NCI-H1417 treated with DMSO at 0.1 percent for 48 hours (cell line): ENCODE data around the gene GFRA1.

Experiments
- DNase-seq: peaks from one replicate; lab custom pipeline; 2025; lab: John Stamatoyannopoulos, UW

GFRA1 gene

DNA sequence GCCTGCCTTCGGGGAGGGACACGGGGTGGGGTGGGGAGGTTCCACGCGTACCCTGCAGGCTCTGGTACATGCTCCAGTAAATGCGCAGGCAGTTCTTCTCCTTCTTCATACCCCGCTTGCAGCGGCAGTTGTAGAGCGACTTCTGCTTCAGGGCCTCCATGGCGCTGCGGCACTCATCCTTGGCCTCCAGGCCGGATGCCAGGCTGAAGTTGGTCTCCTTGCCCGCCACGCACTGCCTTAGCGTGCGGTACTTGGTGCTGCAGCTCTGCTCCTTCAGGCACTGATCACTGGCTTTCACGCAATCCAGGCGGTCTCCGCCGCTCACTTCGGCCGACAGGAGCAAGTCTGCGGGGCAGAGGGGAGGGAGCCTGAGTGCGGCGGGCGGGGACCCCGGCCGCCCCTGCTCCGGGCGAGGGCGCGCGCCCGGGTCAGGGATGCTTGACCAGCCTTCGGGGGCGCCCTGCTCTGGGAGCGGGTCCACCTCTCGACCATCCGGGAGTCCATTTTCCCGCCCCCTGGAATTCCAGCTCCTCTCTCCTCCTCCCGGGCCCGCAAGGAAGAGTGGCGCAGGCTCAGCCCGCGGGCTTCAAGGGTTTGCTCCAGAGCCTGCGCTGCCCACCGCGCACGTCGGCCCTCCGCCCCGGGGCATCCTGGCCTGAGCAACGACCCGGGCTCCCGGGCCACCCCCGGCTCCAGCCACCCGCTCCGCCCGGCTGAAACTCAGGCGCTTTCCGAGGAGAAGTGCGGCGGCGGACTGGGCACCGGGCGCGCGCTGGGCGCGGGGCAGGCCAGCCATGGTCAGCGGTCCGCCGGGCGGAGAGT lies 2.0 kb downstream of the GFRA1 start:
- no peak for DNase-seq

DNA sequence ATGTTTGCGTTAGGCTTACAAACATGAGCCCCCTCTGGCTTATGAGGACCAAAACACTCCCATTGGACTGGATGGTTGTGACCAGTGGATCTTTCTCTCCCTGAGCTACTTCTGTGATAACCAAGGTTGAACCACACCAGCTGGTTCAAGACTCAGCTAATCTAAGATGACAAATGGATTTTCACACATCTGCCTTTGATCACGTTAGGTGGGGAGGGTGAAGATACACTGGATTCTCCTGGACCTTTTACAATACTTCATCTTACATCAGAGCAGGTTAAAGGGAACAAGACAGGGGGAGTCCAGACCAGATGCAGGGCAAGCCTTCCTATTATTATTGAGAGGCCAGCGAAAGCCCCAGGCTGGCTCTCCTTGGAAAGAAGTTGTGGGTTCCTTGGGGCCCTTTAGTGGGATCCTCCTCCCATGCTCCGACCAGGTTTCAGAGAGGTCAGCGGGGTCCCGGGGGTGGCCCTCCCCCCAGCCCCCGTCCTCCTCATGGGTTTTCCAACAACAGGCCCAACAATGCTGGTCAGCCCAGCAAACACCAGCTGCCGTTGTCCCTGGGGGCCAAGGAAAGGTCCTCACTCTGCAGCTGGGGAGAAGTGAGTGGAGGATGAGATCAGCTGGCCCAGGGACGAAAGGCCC lies 2.8 kb downstream of the GFRA1 start:
- DNase-seq: no peak

DNA sequence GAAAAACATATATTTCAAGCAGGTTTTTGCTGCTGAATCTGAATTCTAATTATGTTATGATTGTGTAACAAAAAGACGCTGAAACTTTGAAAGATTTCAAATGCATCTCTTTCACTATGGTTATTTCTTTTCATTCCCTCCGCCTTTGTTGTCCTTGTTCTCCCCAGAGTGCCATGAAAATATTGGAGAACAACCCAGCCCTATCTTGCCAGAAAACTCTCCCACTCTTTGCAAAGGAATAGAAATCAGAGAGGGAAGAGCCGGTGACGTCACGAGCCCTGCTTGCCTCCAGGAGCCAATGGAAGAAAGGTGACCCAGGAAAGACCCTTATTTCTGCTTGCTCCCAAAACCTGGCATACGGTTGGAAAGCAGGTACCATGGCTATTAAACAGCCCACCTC lies 3.4 kb downstream of the GFRA1 start:
- no peak for DNase-seq

DNA sequence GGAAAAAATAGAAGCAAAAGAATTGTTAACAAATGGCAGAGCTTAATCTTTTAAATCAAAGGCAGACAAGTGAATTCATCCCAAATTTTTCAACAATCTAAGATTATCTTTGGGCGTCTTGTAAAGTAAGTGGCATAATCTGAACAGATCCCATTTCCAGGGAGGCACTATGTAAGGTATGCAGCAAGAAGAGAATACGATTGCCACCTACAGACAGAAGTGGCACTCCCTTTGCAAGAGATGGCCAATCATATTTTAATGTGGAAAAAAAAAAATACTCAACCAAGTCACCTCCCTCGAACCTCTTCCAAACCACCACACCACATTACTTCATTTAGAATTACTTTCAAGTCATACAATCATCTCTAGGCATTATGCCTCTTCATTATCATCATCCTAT lies 4.0 kb downstream of the GFRA1 start:
- DNase-seq: no peak

DNA sequence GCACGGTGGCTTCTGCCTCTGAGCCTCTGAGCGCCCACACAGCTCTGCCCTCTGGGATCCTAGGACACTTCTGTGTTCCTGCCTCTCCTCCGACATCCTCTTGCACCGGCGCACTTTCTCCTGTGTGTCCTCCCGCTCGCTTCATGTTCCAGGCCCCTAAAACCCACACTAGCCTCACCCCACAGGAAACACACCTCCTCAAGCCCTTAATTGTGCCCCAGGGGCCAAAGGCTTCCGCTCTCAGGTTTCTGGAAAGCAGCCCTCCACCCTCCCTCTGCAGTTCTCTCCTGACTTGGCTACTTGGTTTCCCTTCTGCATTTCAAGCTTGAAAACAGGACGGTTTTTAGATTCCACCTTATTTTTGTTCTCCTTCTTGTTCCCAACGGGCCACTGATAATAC lies 7.3 kb downstream of the GFRA1 start:
- no peak for DNase-seq

DNA sequence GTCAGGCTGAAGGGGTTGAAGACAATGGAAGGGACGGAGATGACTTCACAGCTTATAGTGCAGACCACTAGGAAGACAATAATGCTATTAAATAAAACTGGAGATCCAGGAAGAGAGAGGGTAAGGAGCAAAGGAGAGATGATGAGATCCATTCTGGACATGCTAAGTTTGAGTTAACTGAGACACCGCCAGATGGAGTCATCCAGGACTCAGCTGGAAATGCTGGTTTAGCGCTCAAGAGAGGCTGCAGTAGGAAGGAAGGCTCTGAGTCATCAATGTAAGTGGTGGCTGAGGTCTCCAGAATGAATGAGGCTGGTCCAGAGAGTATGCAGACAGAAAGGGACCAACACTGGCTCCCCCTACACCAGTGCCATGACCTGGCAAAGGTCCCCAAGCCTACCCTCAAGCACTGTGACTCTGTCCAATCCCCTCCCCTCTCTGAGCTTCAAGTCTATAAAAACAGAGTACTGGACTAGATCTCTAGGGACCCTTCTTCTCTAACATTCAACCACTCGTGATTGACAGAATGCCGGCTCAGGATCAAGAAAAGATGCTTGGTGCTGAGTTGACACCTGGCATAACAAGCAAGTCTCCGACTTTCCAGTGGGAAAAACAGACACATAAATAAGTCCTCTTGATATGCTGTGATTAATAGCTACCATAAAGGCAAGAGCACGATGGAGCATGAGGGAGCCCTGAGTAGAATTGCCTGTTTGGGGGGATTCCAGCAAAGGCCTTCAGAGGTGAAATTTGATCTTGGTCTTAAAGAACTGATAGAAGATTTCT lies 8.9 kb downstream of the GFRA1 start:
- no peak for DNase-seq

DNA sequence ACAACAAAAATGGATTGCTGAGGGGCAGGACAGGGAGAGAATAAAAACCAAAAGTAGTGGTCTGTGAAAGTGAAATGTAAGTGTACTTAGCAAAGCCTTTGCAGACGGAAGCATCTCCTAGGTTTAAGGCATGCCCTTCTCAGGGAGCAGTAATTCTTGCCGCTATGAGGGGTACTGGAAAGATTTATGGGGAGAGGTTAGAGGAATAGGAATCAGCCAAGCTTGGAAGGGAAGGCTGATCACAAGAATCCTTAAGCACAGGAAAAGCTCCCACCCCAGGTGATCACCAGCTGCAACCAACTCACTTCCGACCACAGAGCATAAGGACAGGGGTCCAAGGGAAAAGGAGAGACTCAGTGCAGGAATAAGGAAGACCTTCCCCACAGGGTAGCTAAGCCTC lies 10.3 kb downstream of the GFRA1 start:
- no peak for DNase-seq

DNA sequence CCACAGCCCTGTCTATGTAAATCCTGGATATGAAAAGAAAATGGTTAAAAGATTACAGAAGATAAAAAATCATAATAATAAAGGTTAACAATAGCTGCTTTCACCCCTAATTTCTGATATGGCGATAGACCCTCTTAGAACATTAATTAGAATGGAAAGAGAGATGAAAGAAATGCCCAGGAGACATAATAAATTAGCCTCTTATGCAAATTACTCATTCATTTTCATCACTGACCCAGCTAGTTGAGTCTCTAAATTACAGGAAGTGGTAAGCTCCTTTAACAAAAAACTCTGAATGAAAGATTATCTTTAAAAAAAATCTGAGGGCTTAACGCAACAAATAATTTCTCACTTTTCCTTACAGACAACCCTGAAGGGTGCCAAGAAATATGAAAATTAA lies 12.4 kb downstream of the GFRA1 start:
- no peak for DNase-seq

DNA sequence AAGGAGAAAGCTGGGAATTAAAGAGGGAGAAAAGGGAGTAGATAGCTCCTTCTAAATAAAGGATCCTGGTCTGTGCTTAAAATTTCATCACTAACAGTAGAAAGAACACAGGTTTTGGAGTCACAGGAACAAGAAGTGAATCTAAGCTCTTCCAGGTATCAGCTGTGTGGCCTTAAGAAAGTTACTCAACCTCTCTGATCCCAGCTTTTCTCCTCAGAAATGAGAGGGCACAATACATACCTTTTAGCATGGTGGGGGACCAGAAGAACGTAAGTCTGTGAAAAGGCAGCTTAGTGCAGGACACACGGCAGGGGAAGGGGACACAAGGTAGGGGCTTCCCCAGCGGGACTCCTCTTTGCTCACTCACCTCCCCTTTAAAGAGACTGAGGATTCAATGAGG lies 13.4 kb downstream of the GFRA1 start:
- DNase-seq: no peak

DNA sequence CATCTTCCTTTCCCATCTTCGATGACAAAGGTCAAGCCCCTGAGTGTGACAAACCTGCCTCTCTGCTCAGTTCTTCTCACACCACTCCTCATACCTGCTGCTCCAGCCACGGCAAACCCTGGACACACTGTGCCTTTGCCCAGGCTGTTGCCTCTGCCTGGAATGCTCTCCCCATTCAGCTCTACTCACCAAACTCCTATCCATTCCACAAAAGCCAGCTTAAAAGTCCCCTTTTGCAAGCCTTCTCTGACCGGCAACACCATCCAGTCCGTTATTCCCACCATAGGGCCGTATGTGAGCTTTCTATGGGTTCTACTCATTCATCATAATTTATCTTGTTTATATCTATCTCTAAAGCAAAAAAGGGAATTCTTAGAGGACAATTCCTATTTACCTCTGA lies 15.2 kb downstream of the GFRA1 start:
- no peak for DNase-seq

DNA sequence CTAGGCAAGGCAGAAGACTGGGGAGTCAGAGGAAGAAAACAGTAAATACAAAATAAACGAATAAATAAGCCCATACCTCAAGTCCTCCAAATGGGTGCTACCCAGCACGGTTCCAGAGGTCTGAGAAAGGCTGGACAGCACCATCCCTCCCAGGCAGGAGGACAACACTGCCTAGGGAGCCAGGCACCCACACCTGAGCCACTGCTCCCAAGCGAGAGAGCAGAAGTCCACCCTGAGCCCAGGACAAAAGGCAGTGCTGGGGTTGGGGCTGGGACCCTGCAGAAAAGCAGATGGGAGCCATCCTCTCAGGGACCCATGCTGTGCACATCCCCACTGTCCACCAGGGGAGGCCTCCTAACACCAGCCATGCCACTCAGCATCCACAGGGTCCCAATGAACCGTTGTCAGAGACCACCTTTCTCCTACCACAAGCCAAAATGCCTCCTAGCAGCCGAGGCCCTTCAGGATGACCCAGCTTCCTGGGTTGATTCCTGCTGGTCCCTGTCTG lies 16.2 kb downstream of the GFRA1 start:
- DNase-seq: no peak

DNA sequence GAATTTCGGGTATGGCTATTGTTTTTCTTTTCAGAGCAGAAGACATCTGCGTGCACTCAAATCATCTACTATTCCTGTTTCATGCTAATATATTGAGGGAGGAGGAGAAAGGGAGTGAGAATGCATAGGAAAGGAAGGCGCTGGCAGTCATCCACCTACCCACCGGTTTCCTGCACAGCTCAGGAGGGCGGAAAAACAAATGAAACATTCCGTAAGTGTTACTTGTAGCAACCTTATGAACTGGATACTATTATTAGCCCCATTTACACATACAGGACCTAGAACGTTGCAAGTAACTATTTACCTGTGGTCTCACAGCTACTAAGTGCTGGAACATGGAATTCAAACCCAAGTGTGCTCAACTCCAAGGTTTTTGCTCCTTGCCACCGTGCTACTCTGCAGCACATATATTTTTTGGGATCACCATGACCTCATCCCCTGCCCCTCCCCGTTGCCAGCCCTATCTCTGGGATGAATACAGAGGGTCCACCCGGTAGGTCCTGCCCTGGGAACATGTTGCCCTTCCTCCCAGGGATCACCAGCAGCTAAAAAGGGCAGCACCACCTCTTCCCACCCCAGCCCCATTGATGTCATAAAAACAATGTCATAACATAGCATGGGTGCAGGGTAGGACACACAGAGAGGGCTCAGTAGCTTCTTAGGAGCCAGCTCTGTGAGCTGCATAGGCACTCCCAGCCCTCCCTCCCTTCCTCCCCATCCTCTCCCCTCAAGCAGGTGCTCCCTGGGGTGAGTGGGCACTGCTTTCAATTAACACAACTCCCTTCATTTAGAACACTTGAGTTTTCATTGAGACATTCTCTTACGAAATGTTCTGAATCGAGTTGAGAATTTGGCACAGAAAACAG lies 16.9 kb downstream of the GFRA1 start:
- no peak for DNase-seq

DNA sequence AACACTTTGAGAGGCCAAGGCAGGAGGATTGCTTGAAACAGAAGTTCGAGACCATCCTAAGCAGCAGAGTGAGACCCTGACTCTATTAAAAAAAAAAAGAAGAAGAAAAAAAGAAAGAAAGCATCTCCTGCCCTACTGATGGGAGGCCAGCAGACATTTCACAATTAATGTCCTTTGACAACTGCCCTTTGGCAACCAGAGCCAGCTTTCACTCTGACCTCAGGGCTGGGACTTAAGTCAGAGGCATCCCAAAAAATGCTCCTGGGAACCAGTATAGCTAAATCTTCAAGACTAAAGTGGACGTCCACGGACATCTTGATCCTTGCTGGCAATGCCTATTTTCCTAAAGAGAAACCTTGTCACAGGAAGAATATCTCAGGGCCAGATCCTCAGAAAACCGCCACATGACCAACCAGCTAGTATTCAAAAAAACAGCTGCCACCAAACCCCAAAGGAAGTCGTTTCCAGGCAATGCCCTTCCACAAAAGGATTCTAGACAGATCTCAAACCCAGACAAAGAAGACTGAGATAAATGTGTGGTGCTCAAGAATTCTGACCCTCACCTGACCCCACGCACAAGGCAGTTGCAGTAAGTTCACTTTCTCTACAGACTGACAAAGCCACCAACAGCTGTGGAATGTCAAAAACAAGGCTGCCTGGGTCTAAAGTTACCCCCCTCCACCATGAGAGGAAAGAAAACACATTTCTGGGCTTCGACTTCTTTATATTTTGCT lies 18.4 kb downstream of the GFRA1 start:
- DNase-seq: no peak

DNA sequence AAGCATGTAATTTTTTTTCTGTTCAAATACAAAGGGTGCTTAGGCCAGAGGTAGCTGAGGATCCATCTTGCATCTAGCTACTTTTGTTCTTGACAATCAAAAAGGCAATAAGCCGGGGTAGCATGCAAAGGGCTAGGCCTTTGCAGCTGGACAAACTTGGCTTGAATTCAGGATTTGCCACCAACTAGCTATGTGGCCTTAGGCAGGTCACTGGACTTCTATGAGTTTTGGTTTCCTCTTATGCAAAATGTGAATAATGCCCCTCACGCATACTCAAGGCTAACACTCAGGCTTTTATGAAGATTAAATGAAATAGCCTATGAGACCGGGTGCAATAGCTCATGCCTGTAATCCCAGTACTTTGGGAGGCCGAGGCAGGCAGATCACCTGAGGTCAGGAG lies 19.3 kb downstream of the GFRA1 start:
- no peak for DNase-seq

DNA sequence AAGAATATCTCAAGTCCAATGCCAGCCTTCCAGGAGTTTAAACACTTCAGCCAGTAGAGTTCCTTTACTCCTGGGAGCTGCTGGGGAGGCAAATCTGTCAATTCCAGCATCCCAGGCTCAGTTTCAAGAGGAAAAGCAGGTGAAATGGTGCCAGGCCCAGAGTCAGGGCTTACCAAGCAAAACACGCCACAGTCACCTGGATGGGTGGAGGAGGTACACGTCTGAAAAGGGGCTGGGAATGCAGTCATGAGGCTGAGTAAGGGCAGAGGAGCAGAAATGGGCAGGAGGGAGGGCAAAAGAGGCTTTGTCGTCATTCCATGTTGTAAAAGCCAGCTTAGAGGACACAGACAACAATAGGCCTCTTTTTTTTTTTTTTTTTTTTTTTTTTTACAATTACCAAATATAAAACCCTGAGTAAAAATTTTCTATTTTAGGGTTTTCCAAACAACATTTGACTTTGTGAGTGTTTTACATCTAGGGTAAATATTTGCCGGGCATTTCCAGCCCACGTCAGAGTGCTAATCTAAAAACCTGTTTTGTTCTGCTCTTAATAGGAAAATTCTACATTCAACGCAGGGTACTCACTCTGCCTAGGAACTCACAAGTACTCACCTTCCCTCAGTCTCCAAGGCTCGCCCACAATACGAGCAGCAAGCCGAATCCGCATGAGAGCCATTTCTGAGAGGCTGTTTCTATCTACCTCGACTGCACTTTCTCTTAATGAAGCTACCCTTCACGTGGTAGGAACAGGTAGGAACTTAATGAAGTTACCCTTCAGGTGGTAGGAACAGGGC lies 21.2 kb downstream of the GFRA1 start:
- no peak for DNase-seq

DNA sequence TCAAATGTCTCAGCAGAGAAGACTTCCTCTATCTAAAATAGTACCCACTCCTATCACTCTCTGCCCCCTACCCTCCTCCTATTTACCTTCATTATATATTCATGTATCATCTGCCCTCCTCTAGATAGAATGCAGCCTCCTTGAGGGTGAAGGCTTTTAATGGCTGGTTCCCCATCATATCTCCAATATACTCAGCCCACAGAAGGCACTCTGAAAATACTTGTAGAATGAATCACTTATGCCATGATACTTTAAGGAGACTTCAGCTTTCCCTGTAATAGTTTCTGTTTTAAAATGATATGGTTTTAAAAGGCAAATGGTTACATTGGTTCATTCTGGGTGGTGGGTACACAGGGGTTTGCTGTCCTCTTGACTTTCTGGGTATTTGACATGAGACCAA lies 25.3 kb downstream of the GFRA1 start:
- no peak for DNase-seq

DNA sequence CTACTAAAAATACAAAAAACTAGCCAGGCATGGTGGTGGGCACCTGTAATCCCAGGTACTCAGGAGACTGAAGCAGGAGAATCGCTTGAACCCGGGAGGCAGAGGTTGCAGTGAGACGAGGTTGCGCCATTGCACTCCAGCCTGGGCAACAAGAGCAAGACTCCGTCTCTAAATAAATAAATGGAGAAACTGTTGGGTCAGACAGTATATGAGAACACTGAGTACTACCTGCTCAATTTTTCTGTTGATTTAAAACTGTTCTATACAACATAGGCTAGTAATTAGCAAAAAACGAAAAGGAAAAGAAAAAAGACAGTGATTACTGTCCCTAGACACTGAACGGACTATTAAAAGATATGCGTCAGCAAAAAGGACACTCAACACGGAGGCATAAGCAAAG lies 26.7 kb downstream of the GFRA1 start:
- DNase-seq: no peak

DNA sequence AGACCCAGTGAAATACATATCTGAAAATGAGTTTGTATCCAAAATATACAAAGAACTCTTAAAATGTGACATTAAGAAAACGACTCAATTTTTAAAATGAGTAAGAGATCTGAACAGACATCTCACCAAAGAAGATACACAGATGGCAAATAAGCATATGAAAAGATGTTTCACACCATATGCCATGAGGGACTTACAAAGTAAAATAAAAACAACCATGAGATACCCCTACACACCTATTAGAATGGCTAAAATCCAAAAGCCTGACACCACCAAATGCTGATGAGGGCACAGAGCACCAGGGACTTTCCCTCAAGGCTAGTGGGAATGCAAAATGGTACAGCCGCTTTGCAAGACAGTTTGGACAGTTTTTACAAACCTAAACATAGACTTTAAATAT lies 27.9 kb downstream of the GFRA1 start:
- DNase-seq: no peak

DNA sequence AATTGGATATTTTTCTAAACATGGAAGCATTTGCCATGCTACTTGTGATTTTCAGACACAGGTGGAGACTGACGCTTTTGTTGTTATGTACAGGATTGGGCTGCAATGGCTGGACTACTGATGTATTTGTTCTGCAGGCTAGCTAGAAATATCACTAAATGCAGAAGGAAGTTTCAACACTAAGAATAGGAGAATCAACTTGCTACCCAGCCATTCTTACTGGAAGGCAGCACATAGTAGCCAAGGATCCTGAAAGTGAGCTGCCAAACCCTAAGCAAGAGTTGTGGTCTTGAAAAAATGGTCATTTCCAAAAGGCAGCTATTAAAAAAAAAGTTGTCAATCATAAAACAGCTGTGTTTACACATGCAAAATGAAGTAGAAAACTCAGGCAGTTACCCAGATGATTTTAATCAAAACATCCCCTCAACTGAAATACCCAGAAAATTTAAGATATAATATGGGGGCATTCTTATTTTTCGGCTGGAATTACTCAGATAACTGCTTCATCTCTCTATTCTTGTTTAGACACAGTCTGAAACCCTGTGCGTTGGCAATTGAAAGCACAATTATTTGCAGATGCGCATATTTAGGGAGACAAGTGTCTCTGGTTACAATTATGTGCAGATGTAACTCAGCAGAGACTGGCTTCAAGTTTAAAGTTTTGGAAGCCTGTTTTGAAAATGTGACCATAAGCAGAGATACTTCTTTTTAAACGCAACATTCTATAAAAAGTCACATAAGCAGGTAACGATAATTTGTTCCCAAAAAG lies 31.2 kb downstream of the GFRA1 start:
- DNase-seq: no peak

DNA sequence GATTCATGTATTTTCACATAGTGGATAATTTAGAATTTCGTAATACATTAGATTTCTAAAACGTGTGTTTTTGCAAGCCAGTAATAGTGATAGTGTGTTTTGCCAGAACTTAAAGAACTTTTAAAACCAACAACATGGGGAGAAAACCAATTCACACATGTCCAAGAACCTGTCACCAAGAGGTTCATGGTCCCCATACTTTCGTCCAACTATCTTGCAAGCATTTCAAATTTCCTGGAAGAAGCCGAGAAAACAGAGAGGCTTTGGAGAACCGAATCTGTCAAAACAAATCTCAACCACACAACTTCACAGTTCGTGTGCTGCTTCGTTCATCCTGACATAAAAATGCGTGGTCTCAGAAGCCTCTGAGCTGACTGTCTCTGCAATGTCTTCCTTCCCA lies 31.9 kb downstream of the GFRA1 start:
- DNase-seq: no peak
